Natural killer cell (primary cell): ENCODE data around the gene MEN1. TPM values are rescaled to one million over a fixed set of nuclear protein-coding genes. Genes with fewer than 3 reads are reported as not detected.

Experiments used
- ATAC-seq, 3 donors: fragments of 150-1000 bp in 2 of 3; fragments of 200-7000 bp in 1 of 3; cut with Tn5 transposase; 1 replicate in 1 of 3; 2 replicates in 2 of 3; pipeline ENCODE4 v1.10.0; 2021; ENCODE audit warnings: mild to moderate bottlenecking in 2 of 3, moderate library complexity in 2 of 3
- DNase-seq, 2 donors: peaks; one replicate each; pipeline versions ENCODE4 v3.0.0 to v3.0.0-alpha.2; 2013 to 2021; ENCODE audit warnings: mixed read lengths in 1 of 2
- H3K27ac ChIP-seq: one replicate; pipeline ENCODE4 v1.5.1; 2013; ENCODE audit warnings: mild to moderate bottlenecking, low read length
- H3K27me3 ChIP-seq: one replicate; pipeline ENCODE4 v1.6.1; 2013; ENCODE audit warnings: low read length; ENCODE audit not compliant: control insufficient read depth, insufficient read depth
- H3K36me3 ChIP-seq: one replicate; pipeline ENCODE4 v1.6.1; 2013; ENCODE audit warnings: low read length; ENCODE audit not compliant: control insufficient read depth, insufficient read depth
- H3K4me1 ChIP-seq: one replicate; pipeline ENCODE4 v1.6.1; 2013; ENCODE audit warnings: low read length; ENCODE audit not compliant: control insufficient read depth, insufficient read depth
- H3K4me3 ChIP-seq: one replicate; pipeline ENCODE4 v1.5.1; 2013; ENCODE audit warnings: low read length
- H3K9me3 ChIP-seq: one replicate; pipeline ENCODE4 v1.6.1; 2013; ENCODE audit warnings: low read length; ENCODE audit not compliant: control insufficient read depth, insufficient read depth
- H3K27ac Mint-ChIP-seq, 2 donors: one replicate each; pipeline ENCODE4 v1.8.0; 2022; ENCODE audit warnings: mild to moderate bottlenecking in 2 of 2, mixed read lengths in 2 of 2, moderate library complexity in 1 of 2
- H3K27me3 Mint-ChIP-seq, 2 donors: one replicate each; pipeline ENCODE4 v1.8.0; 2022; ENCODE audit warnings: low read depth in 2 of 2, mixed read lengths in 2 of 2
- H3K36me3 Mint-ChIP-seq: one replicate; pipeline ENCODE4 v1.8.0; 2022; ENCODE audit warnings: mixed read lengths
- H3K4me1 Mint-ChIP-seq, 2 donors: one replicate each; pipeline ENCODE4 v1.8.0; 2022; ENCODE audit warnings: mixed read lengths in 2 of 2
- H3K4me3 Mint-ChIP-seq: one replicate; pipeline ENCODE4 v1.8.0; 2022; ENCODE audit warnings: mild to moderate bottlenecking, moderate library complexity, mixed read lengths
- H3K9me3 Mint-ChIP-seq, 2 donors: one replicate each; pipeline ENCODE4 v1.8.0; 2022; ENCODE audit warnings: mixed read lengths in 2 of 2
- CTCF ChIP-seq: fragments of 200-600 bp; IDR thresholded peaks from one replicate; pipeline ENCODE4 v1.8.0; 2022; ENCODE audit warnings: antibody characterized with exemption
- WGBS: methylation state at CpG from one replicate; pipeline ENCODE4 v1.1.7; 2013; ENCODE audit warnings: missing lambda C conversion rate; ENCODE audit not compliant: insufficient coverage; 5-methylcytosine and 5-hydroxymethylcytosine counted together
- intact Hi-C: fragments of 100-400 bp; cut with micrococcal nuclease; formaldehyde crosslinking; loops from one replicate; pipeline ENCODE4 v1.14.2; 2022
- total RNA-seq, 4 donors: library from RNA; stranded (reverse); fragments of 120-200 nt in 1 of 4; gene quantifications; one replicate each; pipeline versions ENCODE4 v1.2.3 to v1.2.4, GENCODE V29; 2013 to 2022

Gene MEN1
- total RNA-seq, 3 donors from 2014 or later (not counting 1 experiment from before 2014, with no cell fraction given): 29.3 to 42.2 (median 32.2) TPM

DNA sequence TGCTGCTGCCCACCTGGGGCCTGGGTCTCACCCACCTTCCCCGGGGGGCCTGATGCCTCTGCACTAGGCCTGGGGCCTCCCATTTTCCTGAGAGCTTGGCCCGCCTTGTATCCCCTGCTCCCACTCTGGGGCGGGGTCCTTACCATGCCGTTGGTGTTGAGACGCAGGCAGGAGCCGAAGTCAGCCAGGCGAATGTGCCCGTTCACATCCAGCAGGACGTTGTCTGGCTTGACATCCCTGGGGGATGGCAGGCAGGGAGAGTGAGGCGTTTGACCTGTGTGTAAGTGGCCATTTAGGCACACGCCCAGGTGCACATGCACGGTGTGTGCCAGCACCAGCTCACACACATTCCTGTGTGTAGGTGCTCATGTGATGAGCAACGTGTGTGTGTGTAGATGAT is 29.0 kb upstream of the MEN1 start:
- intact Hi-C loops: no loop called here
- TF ChIP-seq CTCF: no peak
- WGBS: 91% methylated on average over 13 of the region's 13 CpGs

GRCh38 chr11:64838600-64839334 is 28.4 kb upstream of the MEN1 start:
- no peak overlapping the region for H3K4me3 ChIP-seq
- TF ChIP-seq CTCF: no peak
- H3K36me3 ChIP-seq: no peaks in the 10 kb centered on the region
- Mint-ChIP-seq H3K9me3 (no peaks in the 10 kb centered on the region), H3K27ac (no peak overlapping the region), H3K36me3 (no peaks in the 10 kb centered on the region), H3K4me3 (no peak overlapping the region), H3K4me1 (peaks cover 8 to 10% of the 10 kb centered on the region in 2 donors), H3K27me3 (no peaks in the 10 kb centered on the region)
- ATAC-seq (no peak), DNase-seq (no peak)
- no peaks in the 10 kb centered on the region for H3K9me3 ChIP-seq
- H3K4me1 ChIP-seq: peaks cover 20% of the 10 kb centered on the region
- H3K27me3 ChIP-seq: no peaks in the 10 kb centered on the region
- intact Hi-C loops: no loop called here
- H3K27ac ChIP-seq: no peak overlapping the region
- 96% methylated on average over 28 of the region's 28 CpGs for WGBS

More for the DNA sequence above, 29.0 kb upstream of the MEN1 start:
- no peak for DNase-seq
- no peak for ATAC-seq
- H3K27me3 ChIP-seq: no peaks in the 10 kb centered on the region
- Mint-ChIP-seq H3K9me3 (no peaks in the 10 kb centered on the region), H3K27ac (no peak overlapping the region), H3K36me3 (no peaks in the 10 kb centered on the region), H3K4me1 (peaks cover 12 to 14% of the 10 kb centered on the region in 2 donors), H3K4me3 (no peak overlapping the region), H3K27me3 (no peaks in the 10 kb centered on the region)
- no peak overlapping the region for H3K27ac ChIP-seq
- H3K4me1 ChIP-seq: peaks cover 24% of the 10 kb centered on the region
- no peak overlapping the region for H3K4me3 ChIP-seq
- no peaks in the 10 kb centered on the region for H3K9me3 ChIP-seq
- H3K36me3 ChIP-seq: no peaks in the 10 kb centered on the region

GRCh38 chr11:64837887-64838351 is 27.6 kb upstream of the MEN1 start:
- Mint-ChIP-seq H3K4me1 (peaks cover 1 to 4% of the 10 kb centered on the region in 2 donors), H3K27ac (no peak overlapping the region), H3K36me3 (no peaks in the 10 kb centered on the region), H3K4me3 (no peak overlapping the region), H3K9me3 (no peaks in the 10 kb centered on the region), H3K27me3 (no peaks in the 10 kb centered on the region)
- no peak for ATAC-seq
- no peaks in the 10 kb centered on the region for H3K27me3 ChIP-seq
- 94% methylated on average over 8 of the region's 10 CpGs for WGBS
- no peaks in the 10 kb centered on the region for H3K9me3 ChIP-seq
- H3K4me1 ChIP-seq: peaks cover 15% of the 10 kb centered on the region
- intact Hi-C loops: no loop called here
- H3K4me3 ChIP-seq: no peak overlapping the region
- TF ChIP-seq CTCF: no peak
- H3K27ac ChIP-seq: no peak overlapping the region
- DNase-seq: no peak
- H3K36me3 ChIP-seq: no peaks in the 10 kb centered on the region
